HepG2 (cell line): ENCODE data around the gene TICAM2. TPM values are rescaled to one million over a fixed set of nuclear protein-coding genes. Genes with fewer than 3 reads are reported as not detected.

Source experiments
- ATAC-seq: fragments of 200-7000 bp; cut with Tn5 transposase; 3 replicates; pipeline ENCODE4 v1.9.1; 2020; ENCODE audit warnings: mild to moderate bottlenecking, moderate library complexity
- BruUV-seq: library from RNA; stranded (reverse); fragments of 400-500 nt; replicated peaks from 2 replicates; lab custom pipeline; 2021; lab: Mats Ljungman, UMichigan
- CTCF ChIA-PET: fragments of 300-600 bp; formaldehyde crosslinking; extraction: SDS; loops from one replicate; lab custom pipeline; 2021; ENCODE audit warnings: low total read pairs, inconsistent platforms, low intra/inter-chr PET ratio; lab: Yijun Ruan, JAX
- POLR2A ChIA-PET: fragments of 350-600 bp; sonication (Branson Sonifier 250); formaldehyde crosslinking; loops from one replicate; lab custom pipeline; 2020; ENCODE audit warnings: antibody characterized with exemption, inconsistent platforms; lab: Yijun Ruan, JAX
- DNase-seq: peaks from one replicate; pipeline ENCODE4 v3.0.0-alpha.2; 2015; ENCODE audit warnings: low spot score
- FAIRE-seq: peaks from 3 replicates; lab custom pipeline; 2011; peaks lifted over from hg19 to GRCh38; lab: Jason Lieb, UNC
- H2AFZ ChIP-seq: one replicate; pipeline ENCODE4 v1.6.1; 2011; ENCODE audit warnings: low read length, inconsistent platforms
- H3K27ac ChIP-seq: fragments of 300-600 bp; 3 replicates; pipeline ENCODE4 v1.8.0; 2011; ENCODE audit warnings: mixed run types, mild to moderate bottlenecking, mixed read lengths, low read length, inconsistent platforms; ENCODE audit not compliant: insufficient read depth; ENCODE audit errors: extremely low read length
- H3K27me3 ChIP-seq, 2 experiments: fragments of 200-600 bp in 1 of 2; 2 replicates in 1 of 2; 3 replicates in 1 of 2; pipeline versions ENCODE4 v1.6.0 to v1.8.0; 2011; ENCODE audit warnings: low read length in 2 of 2, mild to moderate bottlenecking in 2 of 2, moderate library complexity in 2 of 2, inconsistent platforms in 1 of 2; ENCODE audit not compliant: insufficient read depth in 2 of 2, control insufficient read depth in 1 of 2
- H3K36me3 ChIP-seq, 2 experiments: fragments of 200-600 bp in 1 of 2; replicated peaks in 1 of 2; 2 replicates in 1 of 2; 3 replicates in 1 of 2; pipeline versions ENCODE4 v1.5.1 to v1.8.0; 2011; ENCODE audit warnings: low read length in 2 of 2, inconsistent platforms in 1 of 2; ENCODE audit not compliant: insufficient read depth in 2 of 2, control insufficient read depth in 1 of 2
- H3K4me1 ChIP-seq: 2 replicates; pipeline ENCODE4 v1.5.1; 2012; ENCODE audit warnings: low read length, inconsistent platforms; ENCODE audit not compliant: insufficient read depth
- H3K4me2 ChIP-seq: 2 replicates; pipeline ENCODE4 v1.6.0; 2011; ENCODE audit warnings: low read depth, low read length, inconsistent platforms
- H3K4me3 ChIP-seq, 3 experiments: fragments of 200-600 bp in 1 of 3; sonication (generic), shearing (Covaris generic) in 1 of 3; replicated peaks in 1 of 3; 2 replicates each; pipeline ENCODE4 v1.5.1; 2011 to 2016; ENCODE audit warnings: low read length in 3 of 3, inconsistent platforms in 2 of 3, low read depth in 2 of 3, mild to moderate bottlenecking in 2 of 3, control low read depth in 1 of 3, mixed read lengths in 1 of 3; ENCODE audit not compliant: insufficient read depth in 1 of 3
- H3K79me2 ChIP-seq: one replicate; pipeline ENCODE4 v1.6.1; 2011; ENCODE audit warnings: low read length, inconsistent platforms; ENCODE audit not compliant: insufficient read depth
- H3K9ac ChIP-seq: 2 replicates; pipeline ENCODE4 v1.6.0; 2011; ENCODE audit warnings: mild to moderate bottlenecking, low read depth, low read length, inconsistent platforms; ENCODE audit not compliant: insufficient read depth
- H3K9me3 ChIP-seq: 2 replicates; pipeline ENCODE4 v1.5.1; 2012; ENCODE audit warnings: mild to moderate bottlenecking, low read length
- H4K20me1 ChIP-seq: 2 replicates; pipeline ENCODE4 v1.6.0; 2011; ENCODE audit warnings: inconsistent platforms, mild to moderate bottlenecking, low read length, moderate library complexity; ENCODE audit not compliant: insufficient read depth
- ATF7-NPFF ChIP-seq: sonication (generic); formaldehyde crosslinking; IDR thresholded peaks from 2 replicates; pipeline ENCODE4 v1.8.1; 2023; ENCODE audit warnings: mild to moderate bottlenecking, low read depth, missing genetic modification reagents, moderate library complexity
- ELF1 ChIP-seq: sonication (generic); formaldehyde crosslinking; IDR thresholded peaks from 2 replicates; pipeline ENCODE4 v1.4.0; 2020; ENCODE audit warnings: missing genetic modification reagents
- ELF4 ChIP-seq: sonication (generic); formaldehyde crosslinking; IDR thresholded peaks from 2 replicates; pipeline ENCODE4 v1.5.0; 2020; ENCODE audit warnings: missing genetic modification reagents, mild to moderate bottlenecking, moderate library complexity, borderline replicate concordance
- KLF9 ChIP-seq: IDR thresholded peaks from 2 replicates; pipeline ENCODE4 v1.6.1; 2016; ENCODE audit warnings: low read depth
- PAXIP1 ChIP-seq: sonication (generic); formaldehyde crosslinking; conservative IDR thresholded peaks from 2 replicates; pipeline ENCODE4 v1.4.0; 2020; ENCODE audit warnings: mild to moderate bottlenecking, missing genetic modification reagents, moderate library complexity
- POLR2AphosphoS5 ChIP-seq: IDR thresholded peaks from 2 replicates; pipeline ENCODE4 v1.6.1; 2012; ENCODE audit warnings: low read depth, low read length
- SIN3B ChIP-seq: fragments of 150-350 bp; IDR thresholded peaks from 2 replicates; pipeline ENCODE4 v1.6.1; 2014; ENCODE audit warnings: low read length
- SMARCC2 ChIP-seq: fragments of 450-650 bp; IDR thresholded peaks from 2 replicates; pipeline ENCODE4 v1.6.1; 2017; ENCODE audit warnings: antibody characterized with exemption, mild to moderate bottlenecking
- TBP ChIP-seq: sonication (generic); formaldehyde crosslinking; IDR thresholded peaks from 2 replicates; pipeline ENCODE4 v1.5.0; 2020; ENCODE audit warnings: missing genetic modification reagents
- ZNF503 ChIP-seq: sonication (generic); formaldehyde crosslinking; IDR thresholded peaks from 2 replicates; pipeline ENCODE4 v1.4.0; 2020; ENCODE audit warnings: missing genetic modification reagents
- ZNF598 ChIP-seq: sonication (generic); formaldehyde crosslinking; IDR thresholded peaks from 2 replicates; pipeline ENCODE4 v1.5.1; 2020; ENCODE audit warnings: mild to moderate bottlenecking, missing genetic modification reagents, borderline replicate concordance
- ZNF674 ChIP-seq: sonication (generic); formaldehyde crosslinking; IDR thresholded peaks from 2 replicates; pipeline ENCODE4 v1.5.0; 2020; ENCODE audit warnings: low read depth, mild to moderate bottlenecking, missing genetic modification reagents
- ZNF878 ChIP-seq: sonication (generic); formaldehyde crosslinking; IDR thresholded peaks from 2 replicates; pipeline ENCODE4 v1.8.1; 2023; ENCODE audit warnings: mild to moderate bottlenecking, missing genetic modification reagents, moderate library complexity
- ZNF891 ChIP-seq: sonication (generic); formaldehyde crosslinking; IDR thresholded peaks from 2 replicates; pipeline ENCODE4 v1.5.0; 2020; ENCODE audit warnings: mild to moderate bottlenecking, missing genetic modification reagents
- WGBS: methylation state at CpG from one replicate; pipeline ENCODE4 v1.1.6; 2017; ENCODE audit warnings: low lambda C conversion rate; 5-methylcytosine and 5-hydroxymethylcytosine counted together
- in situ Hi-C: cut with HindIII; loops from 2 replicates; pipeline ENCODE4 v1.10.0; 2017; ENCODE audit warnings: low pct_unique_long_range_greater_than_20kb; ENCODE audit not compliant: extremely low pct_ligation_motif_present
- intact Hi-C: fragments of 100-400 bp; cut with micrococcal nuclease; formaldehyde crosslinking; loops from one replicate; pipeline ENCODE4 v1.10.0; 2022; ENCODE audit not compliant: unreplicated experiment
- polyA plus RNA-seq, 8 experiments: library from polyadenylated mRNA; depleted of rRNA in 3 of 8; stranded (reverse) in 7 of 8; unstranded in 1 of 8; fragments of >200 nt; fragmentation: Illumina TruSeq in 4 of 8; extraction: Trizol in 4 of 8; gene quantifications; 2 replicates each; pipeline versions ENCODE4 v1.2.1 to v1.2.3, GENCODE V29; 2011 to 2016; ENCODE audit warnings: low read depth in 4 of 8, missing spikeins in 1 of 8, mixed read lengths in 1 of 8; ENCODE audit not compliant: insufficient read depth in 1 of 8
- total RNA-seq, 5 experiments: library from RNA; depleted of rRNA; stranded (reverse); fragments of >200 nt; fragmentation: Illumina TruSeq; extraction: Trizol; gene quantifications; 2 replicates each; pipeline ENCODE4 v1.2.3, GENCODE V29; 2016; ENCODE audit warnings: low read depth in 1 of 5
- TF ChIP-seq, protein P1 (sequence below): sonication (generic); formaldehyde crosslinking; IDR thresholded peaks from 2 replicates; pipeline ENCODE4 v1.9.0; 2022; ENCODE audit warnings: low read depth, missing genetic modification reagents

Gene TICAM2
- total and polyA plus RNA-seq, 2 of the 13 experiments (the other 11 are each of a cell fraction or from before 2014, with no cell fraction given) = 0.04 TPM; not detected in 1

DNA sequence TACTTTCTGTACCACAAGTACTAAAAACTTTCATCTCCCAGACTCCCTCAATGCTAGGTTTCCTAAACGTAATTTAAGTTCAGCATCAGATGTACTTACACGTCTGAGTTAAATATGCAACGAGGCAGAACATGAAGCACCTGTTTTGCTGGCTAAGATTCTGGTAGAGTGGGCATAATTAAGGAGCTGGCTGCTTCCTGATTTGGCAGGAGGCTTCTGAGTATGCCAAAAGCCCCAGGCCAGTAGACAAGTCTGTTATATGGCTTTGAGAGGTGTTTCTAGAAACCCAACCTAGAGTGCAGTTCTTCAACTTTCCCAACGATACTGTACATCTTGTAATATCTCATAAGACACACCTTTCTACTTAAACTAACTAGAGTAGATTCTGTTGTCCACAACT lies 13.6 kb downstream of the TICAM2 start:
- TF ChIP-seq KLF9 (no peak), ZNF503 (CRISPR knock-in tag) (no peak), ELF1 (CRISPR knock-in tag) (no peak), POLR2AphosphoS5 (no peak), ZNF878 (CRISPR knock-in tag) (no peak), SMARCC2 (no peak), PAXIP1 (CRISPR knock-in tag) (no peak), SIN3B (no peak), ELF4 (CRISPR knock-in tag) (no peak), TBP (no peak), ZNF598 (no peak), ZNF891 (CRISPR knock-in tag) (no peak), ZNF674 (CRISPR knock-in tag) (no peak), ATF7-NPFF (CRISPR knock-in tag) (no peak)
- TF ChIP-seq, protein P1, sequence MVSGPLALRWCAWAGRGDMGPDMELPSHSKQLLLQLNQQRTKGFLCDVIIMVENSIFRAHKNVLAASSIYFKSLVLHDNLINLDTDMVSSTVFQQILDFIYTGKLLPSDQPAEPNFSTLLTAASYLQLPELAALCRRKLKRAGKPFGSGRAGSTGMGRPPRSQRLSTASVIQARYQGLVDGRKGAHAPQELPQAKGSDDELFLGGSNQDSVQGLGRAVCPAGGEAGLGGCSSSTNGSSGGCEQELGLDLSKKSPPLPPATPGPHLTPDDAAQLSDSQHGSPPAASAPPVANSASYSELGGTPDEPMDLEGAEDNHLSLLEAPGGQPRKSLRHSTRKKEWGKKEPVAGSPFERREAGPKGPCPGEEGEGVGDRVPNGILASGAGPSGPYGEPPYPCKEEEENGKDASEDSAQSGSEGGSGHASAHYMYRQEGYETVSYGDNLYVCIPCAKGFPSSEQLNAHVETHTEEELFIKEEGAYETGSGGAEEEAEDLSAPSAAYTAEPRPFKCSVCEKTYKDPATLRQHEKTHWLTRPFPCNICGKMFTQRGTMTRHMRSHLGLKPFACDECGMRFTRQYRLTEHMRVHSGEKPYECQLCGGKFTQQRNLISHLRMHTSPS (CRISPR knock-in tag) = no peak
- TF ChIP-seq, all 625 proteins: peak for 0
- WGBS = 17% methylated on average over 4 of the region's 4 CpGs
- no peak overlapping the region for H3K4me2 ChIP-seq
- intact Hi-C loops = loop anchor here (5.0 kb wide), 1 partner anchor 491 kb away; no protein-coding TSS in a partner anchor
- H3K36me3 ChIP-seq = no peaks in the 10 kb centered on the region
- H3K9ac ChIP-seq = no peak overlapping the region
- no peak for ATAC-seq
- BruUV-seq = no TSS peak
- no peaks in the 10 kb centered on the region for H3K9me3 ChIP-seq
- in situ Hi-C loops = loop anchor here (5.0 kb wide), 2 partner anchors 41 to 276 kb away; no protein-coding TSS in a partner anchor
- H3K27me3 ChIP-seq = no peaks in the 10 kb centered on the region
- no peaks in the 10 kb centered on the region for H4K20me1 ChIP-seq
- no peak overlapping the region for H2AFZ ChIP-seq
- FAIRE-seq = no peak
- no peak for DNase-seq
- H3K4me3 ChIP-seq = no peak overlapping the region
- ChIA-PET CTCF (interaction anchor here (1.0 kb wide), 1 partner anchor 279 kb away, joined by 3 read pairs; no protein-coding TSS in a partner anchor), POLR2A (no interaction called here)
- H3K27ac ChIP-seq = no peak overlapping the region
- H3K79me2 ChIP-seq = no peaks in the 10 kb centered on the region
- H3K4me1 ChIP-seq = no peaks in the 10 kb centered on the region
